ENCODE measurements around the gene VWC2L.

VWC2L gene

GRCh38 chr2:214471382-214471781 lies 60.5 kb downstream of the VWC2L start:
- DNase-seq, result no peak

GRCh38 chr2:214471990-214472389 lies 61.1 kb downstream of the VWC2L start:
- no peak for DNase-seq

- no peak for DNase-seq
These were observed 66.5 kb downstream of the VWC2L start for GRCh38 chr2:214477305-214477704.

GRCh38 chr2:214481204-214481603 lies 70.3 kb downstream of the VWC2L start:
- peak; percentile 67 for DNase-seq

GRCh38 chr2:214482728-214483127 lies 71.9 kb downstream of the VWC2L start:
- DNase-seq, result no peak

- DNase-seq, result no peak
These were observed 73.4 kb downstream of the VWC2L start for GRCh38 chr2:214484239-214484638.

GRCh38 chr2:214484701-214485100 lies 73.8 kb downstream of the VWC2L start:
- DNase-seq, result no peak

GRCh38 chr2:214489181-214489580 lies 78.3 kb downstream of the VWC2L start:
- DNase-seq, result no peak

- DNase-seq, result no peak
These were observed 78.8 kb downstream of the VWC2L start for GRCh38 chr2:214489702-214490101.

- no peak for DNase-seq
These were observed 81.3 kb downstream of the VWC2L start for GRCh38 chr2:214492152-214492551.

GRCh38 chr2:214492608-214493007 lies 81.8 kb downstream of the VWC2L start:
- no peak for DNase-seq

GRCh38 chr2:214497489-214497888 lies 86.6 kb downstream of the VWC2L start:
- no peak for DNase-seq

- DNase-seq, result no peak
These were observed 92.7 kb downstream of the VWC2L start for GRCh38 chr2:214503568-214503967.

GRCh38 chr2:214504599-214505376 lies 93.9 kb downstream of the VWC2L start:
- no peak for DNase-seq

GRCh38 chr2:214507032-214507431 lies 96.2 kb downstream of the VWC2L start:
- no peak for DNase-seq

GRCh38 chr2:214514704-214515103 lies 103.8 kb downstream of the VWC2L start:
- DNase-seq, result no peak

GRCh38 chr2:214515111-214515510 lies 104.3 kb downstream of the VWC2L start:
- DNase-seq, result no peak

GRCh38 chr2:214519258-214519818 lies 108.5 kb downstream of the VWC2L start:
- no peak for DNase-seq

GRCh38 chr2:214529021-214529420 lies 118.2 kb downstream of the VWC2L start:
- DNase-seq, result no peak

- DNase-seq, result no peak
These were observed 118.7 kb downstream of the VWC2L start for GRCh38 chr2:214529514-214529913.

- DNase-seq, result no peak
These were observed 122.7 kb downstream of the VWC2L start for GRCh38 chr2:214533541-214533940.

- DNase-seq, result no peak
These were observed 125.8 kb downstream of the VWC2L start for GRCh38 chr2:214536625-214537024.

GRCh38 chr2:214537929-214538328 lies 127.1 kb downstream of the VWC2L start:
- DNase-seq, result no peak

- no peak for DNase-seq
These were observed 131.4 kb downstream of the VWC2L start for GRCh38 chr2:214542295-214542694.

GRCh38 chr2:214542866-214543265 lies 132.0 kb downstream of the VWC2L start:
- no peak for DNase-seq
